Astrocyte of the spinal cord (primary cell): Measurements from ENCODE around the gene TCEA2.
A peak's percentile ranks its signal among the peaks of the same experiment; 100 is the strongest.

Source experiments
- DNase-seq: peaks from one replicate; pipeline ENCODE4 v3.0.0; 2011; ENCODE audit warnings: low read depth, low spot score
- H3K4me3 ChIP-seq: 2 replicates; pipeline ENCODE4 v1.5.1; 2011; ENCODE audit warnings: low read depth, mild to moderate bottlenecking, low read length, moderate library complexity
- in situ Hi-C: cut with HindIII; loops from 2 replicates; pipeline ENCODE4 v1.10.0; 2017; ENCODE audit warnings: low sequenced_read_pairs
- TF ChIP-seq, protein P1 (sequence below): IDR thresholded peaks from 2 replicates; pipeline ENCODE4 v1.5.1; 2012; ENCODE audit warnings: low read depth, mild to moderate bottlenecking, low read length, inconsistent platforms

The TCEA2 gene

DNA sequence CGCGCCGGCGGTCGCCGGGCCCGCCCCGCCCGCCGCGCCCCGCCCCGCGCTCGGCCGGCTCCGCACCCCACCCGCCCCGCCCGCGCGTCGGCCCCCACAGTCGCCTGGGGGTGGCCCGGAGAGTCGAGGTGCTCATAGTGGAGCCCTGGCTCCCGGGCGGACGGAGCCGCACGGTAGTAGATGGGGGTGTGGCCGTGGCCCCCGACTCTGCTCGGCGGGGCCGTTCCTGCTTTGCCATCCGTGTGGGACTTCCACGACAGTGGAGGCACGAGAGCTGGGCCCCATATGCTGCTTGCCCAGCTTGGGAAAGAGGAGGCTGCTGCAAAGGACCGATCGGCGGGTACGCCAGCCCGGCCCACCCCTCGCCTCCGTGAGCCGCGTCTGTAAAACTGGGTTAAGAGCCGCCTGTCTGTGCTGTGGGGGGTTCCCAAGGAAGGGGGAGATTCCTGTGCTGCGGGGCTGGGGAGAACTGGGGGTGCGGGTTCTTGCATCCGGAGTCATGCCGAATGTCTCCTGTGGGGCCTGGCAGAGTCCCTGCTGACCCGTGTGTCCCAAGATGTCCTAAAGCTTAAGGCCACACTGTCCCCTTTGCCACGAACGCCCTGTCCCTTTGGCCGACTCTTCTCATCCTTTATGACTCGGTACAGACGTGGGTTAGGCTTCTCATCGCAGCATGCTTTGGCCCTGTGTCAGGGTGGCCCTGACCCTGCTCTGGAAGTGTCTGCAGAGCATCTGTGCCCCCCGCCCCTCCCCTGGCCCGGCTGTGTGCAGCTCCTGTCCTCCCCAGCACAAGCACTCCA lies 17.2 kb downstream of the TCEA2 start, which contains the start of gene OPRL1:
OPRL1 (plus strand) TSS at position 70 of the 800 bp plus-strand sequence. CDS start 12,639 bp downstream, outside the sequence.
- peak; percentile 22 for DNase-seq
- TF ChIP-seq, protein P1, sequence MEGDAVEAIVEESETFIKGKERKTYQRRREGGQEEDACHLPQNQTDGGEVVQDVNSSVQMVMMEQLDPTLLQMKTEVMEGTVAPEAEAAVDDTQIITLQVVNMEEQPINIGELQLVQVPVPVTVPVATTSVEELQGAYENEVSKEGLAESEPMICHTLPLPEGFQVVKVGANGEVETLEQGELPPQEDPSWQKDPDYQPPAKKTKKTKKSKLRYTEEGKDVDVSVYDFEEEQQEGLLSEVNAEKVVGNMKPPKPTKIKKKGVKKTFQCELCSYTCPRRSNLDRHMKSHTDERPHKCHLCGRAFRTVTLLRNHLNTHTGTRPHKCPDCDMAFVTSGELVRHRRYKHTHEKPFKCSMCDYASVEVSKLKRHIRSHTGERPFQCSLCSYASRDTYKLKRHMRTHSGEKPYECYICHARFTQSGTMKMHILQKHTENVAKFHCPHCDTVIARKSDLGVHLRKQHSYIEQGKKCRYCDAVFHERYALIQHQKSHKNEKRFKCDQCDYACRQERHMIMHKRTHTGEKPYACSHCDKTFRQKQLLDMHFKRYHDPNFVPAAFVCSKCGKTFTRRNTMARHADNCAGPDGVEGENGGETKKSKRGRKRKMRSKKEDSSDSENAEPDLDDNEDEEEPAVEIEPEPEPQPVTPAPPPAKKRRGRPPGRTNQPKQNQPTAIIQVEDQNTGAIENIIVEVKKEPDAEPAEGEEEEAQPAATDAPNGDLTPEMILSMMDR, result no peak
- in situ Hi-C loops, result no loop called here
- H3K4me3 ChIP-seq, result peak within 1 kb of the TSS; percentile 63

- TF ChIP-seq, protein P1, result no peak
Measured at GRCh38 chr20:64080813-64081623, 18.0 kb downstream of the TCEA2 start.

GRCh38 chr20:64081624-64081964 lies 18.6 kb downstream of the TCEA2 start:
- no peak for DNase-seq
- in situ Hi-C loops, result no loop called here
- no peak overlapping the region for H3K4me3 ChIP-seq
- TF ChIP-seq, protein P1, result no peak

More at GRCh38 chr20:64080813-64081623, 18.0 kb downstream of the TCEA2 start:
- in situ Hi-C loops, result no loop called here
- no peak overlapping the region for H3K4me3 ChIP-seq
- DNase-seq, result no peak

GRCh38 chr20:64082126-64082731 lies 19.2 kb downstream of the TCEA2 start:
- in situ Hi-C loops, result no loop called here
- TF ChIP-seq, protein P1, result no peak
- DNase-seq, result no peak
- no peak overlapping the region for H3K4me3 ChIP-seq

DNA sequence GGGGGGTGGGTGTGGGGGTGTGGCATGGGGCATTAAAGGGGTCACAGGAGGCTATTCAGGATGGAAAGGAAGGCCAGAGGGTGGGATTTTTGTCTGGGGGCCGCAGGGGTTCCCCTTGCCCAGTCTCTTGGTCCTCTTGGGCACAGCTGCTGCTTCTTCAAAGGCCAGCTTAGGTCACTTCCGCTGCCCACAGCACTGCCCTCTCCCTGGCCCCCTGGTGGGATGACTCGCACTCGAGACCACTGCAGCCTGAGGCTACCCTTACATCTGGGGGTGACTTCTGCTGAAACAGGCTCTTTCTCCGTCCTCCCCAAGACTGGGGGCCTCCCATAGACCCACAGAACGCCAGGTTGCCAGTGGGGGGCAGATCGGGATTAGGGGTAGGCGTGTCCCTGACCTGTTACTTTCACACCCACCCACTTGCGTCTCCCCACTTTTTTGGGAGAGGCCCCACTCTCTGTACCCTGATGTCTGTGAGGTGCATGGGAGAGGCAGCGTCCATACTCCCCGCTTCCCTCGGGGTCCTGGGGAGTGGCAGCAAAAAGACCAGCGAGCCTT lies 19.9 kb downstream of the TCEA2 start:
- TF ChIP-seq, protein P1, result no peak
- DNase-seq, result no peak
- peak overlapping the region; percentile 26 for H3K4me3 ChIP-seq
- in situ Hi-C loops, result no loop called here

DNA sequence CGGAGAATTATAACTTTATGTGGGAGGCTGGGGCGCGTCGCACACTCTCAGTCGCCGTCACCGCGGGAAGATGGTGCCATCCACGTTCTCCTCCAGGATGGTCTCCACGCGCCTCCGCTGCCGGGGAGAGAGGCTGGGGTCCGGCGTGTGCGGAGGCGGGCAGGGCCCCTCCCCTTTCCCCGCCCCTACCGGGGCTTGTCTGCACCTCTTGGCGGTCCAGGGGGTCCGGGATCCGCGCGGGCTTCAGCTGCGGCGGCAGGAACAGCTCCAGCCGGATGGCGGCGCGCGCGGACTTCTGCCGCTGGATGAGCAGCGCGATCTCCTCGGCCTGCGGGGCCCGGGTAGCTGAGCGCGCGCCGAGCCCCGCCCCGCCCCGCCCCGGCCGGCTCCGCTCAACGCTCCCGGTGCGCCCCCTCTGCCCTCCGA lies 20.4 kb downstream of the TCEA2 start:
- DNase-seq, result peak; percentile 57
- H3K4me3 ChIP-seq, result peak overlapping the region; percentile 26
- in situ Hi-C loops, result no loop called here
- TF ChIP-seq, protein P1, result peak; percentile 70
